NB4 (cell line): Measurements from ENCODE around the gene SLC15A3.

Experiments
- POLR2A ChIP-seq: IDR thresholded peaks from 2 replicates; pipeline ENCODE4 v1.6.1; 2011; ENCODE audit warnings: mild to moderate bottlenecking; ENCODE audit not compliant: insufficient read length; ENCODE audit errors: extremely low read depth
- TF ChIP-seq, protein P1 (sequence below): IDR thresholded peaks from one replicate; pipeline ENCODE4 v1.5.1; 2012; ENCODE audit warnings: low read depth, low read length
- TF ChIP-seq, protein P2 (sequence below): IDR thresholded peaks from 2 replicates; pipeline ENCODE4 v1.6.1; 2011; ENCODE audit warnings: low read depth, low read length

DNA sequence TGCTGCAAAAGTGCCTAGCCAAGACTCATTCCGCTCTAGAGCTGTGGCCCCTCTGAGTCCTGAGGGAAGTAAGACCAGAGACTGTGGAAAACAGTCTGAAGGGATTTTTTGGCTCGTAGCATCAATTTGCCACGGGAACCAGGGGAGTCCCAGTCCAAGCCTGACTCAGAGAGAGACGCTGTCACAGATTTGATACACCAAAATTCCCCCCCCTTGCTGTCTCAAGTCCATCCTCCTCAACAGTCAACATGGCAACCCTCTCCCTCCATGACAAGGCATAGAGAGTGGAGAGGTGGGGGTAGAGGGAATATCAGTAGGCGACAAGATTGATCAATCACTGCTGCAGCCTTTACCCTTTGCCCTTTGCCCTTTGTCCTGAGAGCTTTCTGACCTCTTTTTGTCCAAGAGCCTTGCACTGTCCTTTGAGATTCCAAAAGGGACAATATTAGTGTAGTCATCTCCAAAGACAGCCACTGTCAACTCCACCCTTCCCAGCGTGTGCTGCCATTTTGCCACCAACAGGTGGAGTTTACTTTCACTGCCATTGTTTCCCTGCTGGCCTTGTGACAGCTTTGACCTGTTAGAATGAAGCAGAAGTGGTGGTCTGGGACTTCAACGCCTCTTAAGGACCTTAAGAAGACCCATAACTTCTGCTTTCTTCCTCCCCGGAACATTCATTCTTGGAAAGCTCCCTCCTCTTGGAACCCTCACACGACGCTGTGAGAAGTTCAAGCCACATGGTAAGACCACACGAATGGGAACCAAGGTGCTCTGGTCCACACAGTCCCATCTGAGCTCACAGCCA is 7.3 kb downstream of the SLC15A3 start:
- TF ChIP-seq, protein P1, sequence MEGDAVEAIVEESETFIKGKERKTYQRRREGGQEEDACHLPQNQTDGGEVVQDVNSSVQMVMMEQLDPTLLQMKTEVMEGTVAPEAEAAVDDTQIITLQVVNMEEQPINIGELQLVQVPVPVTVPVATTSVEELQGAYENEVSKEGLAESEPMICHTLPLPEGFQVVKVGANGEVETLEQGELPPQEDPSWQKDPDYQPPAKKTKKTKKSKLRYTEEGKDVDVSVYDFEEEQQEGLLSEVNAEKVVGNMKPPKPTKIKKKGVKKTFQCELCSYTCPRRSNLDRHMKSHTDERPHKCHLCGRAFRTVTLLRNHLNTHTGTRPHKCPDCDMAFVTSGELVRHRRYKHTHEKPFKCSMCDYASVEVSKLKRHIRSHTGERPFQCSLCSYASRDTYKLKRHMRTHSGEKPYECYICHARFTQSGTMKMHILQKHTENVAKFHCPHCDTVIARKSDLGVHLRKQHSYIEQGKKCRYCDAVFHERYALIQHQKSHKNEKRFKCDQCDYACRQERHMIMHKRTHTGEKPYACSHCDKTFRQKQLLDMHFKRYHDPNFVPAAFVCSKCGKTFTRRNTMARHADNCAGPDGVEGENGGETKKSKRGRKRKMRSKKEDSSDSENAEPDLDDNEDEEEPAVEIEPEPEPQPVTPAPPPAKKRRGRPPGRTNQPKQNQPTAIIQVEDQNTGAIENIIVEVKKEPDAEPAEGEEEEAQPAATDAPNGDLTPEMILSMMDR: peak; percentile 37
- TF ChIP-seq, protein P2, sequence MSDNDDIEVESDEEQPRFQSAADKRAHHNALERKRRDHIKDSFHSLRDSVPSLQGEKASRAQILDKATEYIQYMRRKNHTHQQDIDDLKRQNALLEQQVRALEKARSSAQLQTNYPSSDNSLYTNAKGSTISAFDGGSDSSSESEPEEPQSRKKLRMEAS: no peak
- no peak for TF ChIP-seq POLR2A
